NCI-H345 treated with DMSO at 0.1 percent for 48 hours (cell line): ENCODE data around the gene NR2F2.

Experiments used
- DNase-seq: peaks from one replicate; lab custom pipeline; 2025; ENCODE audit not compliant: unreplicated experiment; lab: John Stamatoyannopoulos, UW

NR2F2 gene

GRCh38 chr15:96341513-96342405 lies 11.3 kb downstream of the NR2F2 start:
- no peak for DNase-seq

DNA sequence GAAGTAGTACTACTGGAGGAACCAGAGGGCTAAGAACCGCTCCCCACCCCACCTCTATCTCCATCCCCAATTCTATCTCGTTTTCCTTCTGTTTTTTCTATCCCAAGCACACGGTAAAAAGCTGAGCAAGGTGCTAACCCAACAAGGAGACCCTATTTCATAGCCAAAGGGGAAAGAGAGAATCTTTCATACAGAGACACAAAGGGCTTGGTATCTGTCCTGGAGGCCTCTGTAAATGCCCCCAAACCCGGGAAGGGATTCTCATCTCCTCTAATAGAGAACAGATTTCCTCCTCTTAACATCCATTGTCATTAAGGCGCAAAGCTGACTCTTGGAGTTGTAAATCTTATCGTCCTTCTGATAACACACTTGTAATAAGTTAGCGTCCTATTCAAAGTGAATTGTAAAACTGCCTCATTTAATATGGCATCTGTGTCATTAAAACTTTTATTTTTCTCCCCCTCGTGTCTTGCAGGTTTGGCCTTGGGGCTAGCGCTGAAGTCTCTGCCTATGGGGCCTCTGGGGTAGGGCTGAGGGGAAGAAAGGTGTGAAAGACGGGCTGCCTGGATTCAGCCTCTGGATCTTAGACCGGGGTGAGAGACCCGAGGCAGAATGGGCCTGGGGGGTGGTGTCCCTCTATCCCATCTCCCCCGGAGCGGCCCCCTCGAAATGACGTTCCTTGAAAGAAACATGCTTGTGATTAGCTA lies 12.1 kb downstream of the NR2F2 start:
- DNase-seq = no peak

DNA sequence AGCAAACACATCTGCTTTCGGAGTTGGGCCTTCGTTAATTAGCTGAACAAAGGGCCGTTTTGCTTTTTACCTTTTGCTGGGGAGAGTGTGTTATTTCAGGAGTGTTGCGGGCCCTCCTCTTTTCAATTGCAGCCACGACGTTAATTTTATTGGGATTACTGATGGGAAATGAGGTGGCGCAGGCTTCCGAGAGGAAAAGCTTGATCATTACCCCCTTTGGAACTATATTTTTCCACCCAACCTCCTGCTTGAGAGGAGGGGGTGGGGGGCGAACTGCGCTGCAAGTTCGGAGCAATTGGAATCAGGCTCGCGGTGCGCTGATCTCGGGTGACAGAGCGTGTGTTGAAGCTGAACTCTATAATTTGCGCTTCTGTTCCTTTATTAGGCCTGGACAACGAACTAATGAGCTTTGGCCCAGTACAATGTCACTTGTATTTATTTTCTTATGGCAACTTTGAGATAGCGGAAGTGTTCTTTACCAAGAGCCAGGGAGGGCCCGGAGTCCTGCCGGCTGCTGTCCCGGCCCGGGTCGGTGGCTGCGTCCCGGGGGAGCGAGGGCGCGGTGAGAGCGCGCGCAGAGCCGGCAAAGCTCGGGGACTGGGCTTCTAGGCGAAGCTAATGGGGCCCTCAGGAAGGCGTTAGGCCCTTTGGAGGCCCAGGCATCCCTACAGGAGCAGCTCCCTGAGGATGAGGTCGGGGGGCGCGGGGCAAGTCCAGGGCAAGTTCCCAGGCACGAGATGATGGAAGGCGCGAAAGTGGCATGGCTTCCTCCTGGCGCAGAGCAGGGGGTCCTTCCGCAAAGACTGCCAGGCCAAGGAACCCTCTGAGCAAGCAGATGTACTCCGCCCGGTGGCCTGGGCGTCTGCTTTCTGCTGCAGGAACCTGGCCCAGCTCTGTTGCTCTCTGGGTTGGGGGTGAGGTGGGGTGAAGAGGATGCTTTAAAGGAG lies 12.9 kb downstream of the NR2F2 start:
- DNase-seq = no peak

GRCh38 chr15:96344060-96344705 lies 13.7 kb downstream of the NR2F2 start:
- no peak for DNase-seq

DNA sequence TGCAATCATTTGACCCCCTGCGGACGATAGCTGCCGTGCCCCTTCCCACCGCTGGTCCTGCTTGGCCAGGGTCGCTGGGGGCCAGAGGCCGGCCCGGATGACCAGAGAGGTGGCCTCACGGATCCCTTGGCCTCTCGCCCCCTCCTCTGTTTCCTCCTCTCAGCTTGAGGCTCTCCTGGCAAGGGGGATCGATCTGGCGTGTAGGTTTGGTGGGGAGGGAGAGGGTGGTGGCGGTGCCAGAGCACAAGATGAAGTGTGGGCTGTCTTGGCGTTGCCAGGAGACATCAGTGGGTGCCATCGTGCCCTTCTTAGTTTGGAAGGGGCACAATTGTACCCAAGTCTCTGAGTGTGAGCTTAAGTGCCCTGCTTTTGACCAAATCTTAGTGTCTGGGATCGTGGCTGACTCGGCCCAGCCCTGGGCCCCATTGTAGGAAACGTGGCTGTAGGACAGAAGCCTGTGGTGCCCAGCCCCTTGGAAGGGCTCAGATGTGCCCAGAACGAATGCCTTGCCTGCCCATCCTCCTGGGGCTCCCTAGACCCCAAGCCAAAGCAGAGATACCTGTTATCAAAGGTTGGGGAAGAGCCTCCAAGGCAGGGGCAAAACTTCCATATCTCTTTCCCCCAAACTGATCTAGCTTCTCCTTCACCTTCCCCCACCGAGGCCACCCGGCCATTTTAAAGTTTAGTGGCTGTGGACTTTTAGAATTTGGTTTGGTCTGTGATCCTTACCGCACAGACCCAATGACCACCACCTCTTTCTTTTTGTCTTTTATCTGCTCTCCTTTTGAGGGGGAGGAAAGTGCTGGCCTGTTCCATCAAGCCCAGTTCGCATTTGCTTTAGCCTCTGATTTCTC lies 14.4 kb downstream of the NR2F2 start:
- no peak for DNase-seq

DNA sequence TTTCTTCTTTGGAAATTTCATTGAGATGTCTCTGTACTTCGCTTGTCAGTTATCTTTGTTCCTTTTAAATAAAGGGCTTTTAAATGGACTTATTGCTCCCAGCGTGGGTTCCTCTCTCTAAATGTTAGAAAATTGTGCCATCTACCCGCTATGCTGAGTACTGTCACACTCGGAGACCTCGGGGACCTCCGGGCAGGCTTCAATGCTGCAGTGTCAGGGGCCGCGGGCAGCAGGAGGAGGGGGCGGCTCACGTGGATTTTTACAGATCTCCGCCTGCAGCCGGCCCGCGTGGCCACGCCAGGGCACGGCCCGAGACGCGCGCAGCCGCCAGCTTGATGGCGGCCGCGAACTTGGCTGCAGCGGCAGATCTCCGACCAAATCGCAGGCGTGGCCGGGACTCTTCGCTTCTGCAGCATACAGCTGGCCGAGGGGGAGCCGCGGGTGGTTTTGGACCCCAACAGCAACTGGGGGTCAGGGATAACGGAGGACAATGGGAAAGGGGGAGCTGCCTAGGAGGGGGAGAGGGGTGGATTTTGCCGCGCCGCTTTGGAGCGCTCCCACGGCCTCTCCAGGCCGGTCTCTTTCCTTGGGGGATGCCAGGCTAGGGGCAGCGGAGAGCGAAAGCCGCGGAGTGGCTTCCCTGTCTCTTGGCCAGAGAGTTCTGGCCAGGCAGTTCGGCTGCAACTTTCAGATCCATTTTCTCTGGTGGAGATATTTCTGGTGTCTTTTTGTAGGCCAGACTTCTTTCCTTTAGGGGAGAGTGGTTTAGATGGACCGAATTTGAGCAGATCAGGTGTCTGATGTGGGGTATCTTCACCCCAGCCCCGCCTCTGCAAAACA lies 15.3 kb downstream of the NR2F2 start:
- no peak for DNase-seq

DNA sequence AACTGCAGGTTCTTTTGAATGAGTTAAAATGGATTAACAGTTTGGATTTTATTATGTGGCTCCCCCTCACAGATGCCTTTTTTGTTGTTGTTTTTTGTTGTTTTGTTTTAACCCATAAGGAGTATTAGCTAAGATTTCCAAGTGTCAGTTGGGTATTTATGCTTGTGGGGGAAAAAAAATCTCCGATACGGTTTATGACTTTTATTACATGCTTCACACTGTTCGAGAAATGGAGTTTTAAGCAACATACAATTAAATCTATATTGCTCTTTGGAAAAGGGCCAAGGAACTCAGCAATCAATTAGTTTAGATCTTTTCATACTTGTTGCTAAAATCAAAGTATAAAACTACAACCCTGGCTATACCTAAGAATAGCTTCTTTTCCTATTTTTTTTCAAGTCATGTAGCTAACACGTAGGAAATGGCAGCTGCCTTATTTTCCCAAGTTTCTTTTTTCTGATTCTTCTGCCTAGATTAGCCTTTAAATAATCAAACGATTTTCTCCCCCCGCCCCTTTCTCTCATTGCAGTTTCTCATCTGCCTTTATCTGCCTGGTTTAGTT lies 16.0 kb downstream of the NR2F2 start:
- no peak for DNase-seq

DNA sequence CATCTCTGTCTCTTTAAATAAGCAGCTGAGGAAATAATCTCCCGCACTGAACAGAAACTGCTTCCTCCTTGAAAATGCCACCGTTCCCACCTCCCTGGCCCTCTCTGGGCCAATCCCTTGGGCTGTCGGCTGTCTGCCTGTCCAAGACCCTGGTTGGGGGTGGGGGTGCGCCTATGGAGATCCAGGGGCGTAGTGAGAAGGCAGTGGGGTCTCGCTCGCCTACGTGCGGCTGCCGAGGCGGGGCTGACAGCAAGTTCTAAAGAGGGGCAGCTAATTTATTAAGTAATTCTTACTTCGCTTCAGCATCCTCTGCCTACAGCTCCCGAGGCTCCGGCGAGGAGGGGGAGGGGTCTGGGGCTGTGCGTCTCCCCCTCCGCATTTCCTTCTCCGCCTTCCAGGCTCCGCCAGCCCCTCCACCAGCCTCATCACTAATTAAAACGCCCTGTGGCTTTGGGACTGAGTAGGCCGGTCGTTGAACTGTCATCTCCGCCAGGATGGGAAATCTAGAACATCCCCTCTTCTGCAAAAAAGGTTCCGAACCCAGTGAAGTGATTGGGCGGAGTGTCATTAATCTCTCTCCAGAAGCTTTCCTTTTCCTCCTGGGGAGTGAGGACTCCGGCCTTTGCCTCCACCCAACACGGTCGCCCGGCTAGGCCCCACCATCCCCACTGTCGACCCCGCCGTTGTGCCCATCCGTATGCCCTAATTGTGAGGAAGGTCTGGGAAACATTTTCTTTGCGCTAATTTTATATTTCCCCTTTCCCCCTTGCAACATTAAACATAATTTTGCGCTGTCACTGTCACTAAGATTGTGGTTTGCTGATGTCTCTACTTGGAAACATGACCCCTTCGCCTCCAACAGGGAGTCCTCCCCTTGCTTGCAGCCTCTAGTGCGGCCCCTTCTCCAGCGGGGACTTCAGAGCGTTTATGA lies 16.9 kb downstream of the NR2F2 start:
- DNase-seq = no peak

DNA sequence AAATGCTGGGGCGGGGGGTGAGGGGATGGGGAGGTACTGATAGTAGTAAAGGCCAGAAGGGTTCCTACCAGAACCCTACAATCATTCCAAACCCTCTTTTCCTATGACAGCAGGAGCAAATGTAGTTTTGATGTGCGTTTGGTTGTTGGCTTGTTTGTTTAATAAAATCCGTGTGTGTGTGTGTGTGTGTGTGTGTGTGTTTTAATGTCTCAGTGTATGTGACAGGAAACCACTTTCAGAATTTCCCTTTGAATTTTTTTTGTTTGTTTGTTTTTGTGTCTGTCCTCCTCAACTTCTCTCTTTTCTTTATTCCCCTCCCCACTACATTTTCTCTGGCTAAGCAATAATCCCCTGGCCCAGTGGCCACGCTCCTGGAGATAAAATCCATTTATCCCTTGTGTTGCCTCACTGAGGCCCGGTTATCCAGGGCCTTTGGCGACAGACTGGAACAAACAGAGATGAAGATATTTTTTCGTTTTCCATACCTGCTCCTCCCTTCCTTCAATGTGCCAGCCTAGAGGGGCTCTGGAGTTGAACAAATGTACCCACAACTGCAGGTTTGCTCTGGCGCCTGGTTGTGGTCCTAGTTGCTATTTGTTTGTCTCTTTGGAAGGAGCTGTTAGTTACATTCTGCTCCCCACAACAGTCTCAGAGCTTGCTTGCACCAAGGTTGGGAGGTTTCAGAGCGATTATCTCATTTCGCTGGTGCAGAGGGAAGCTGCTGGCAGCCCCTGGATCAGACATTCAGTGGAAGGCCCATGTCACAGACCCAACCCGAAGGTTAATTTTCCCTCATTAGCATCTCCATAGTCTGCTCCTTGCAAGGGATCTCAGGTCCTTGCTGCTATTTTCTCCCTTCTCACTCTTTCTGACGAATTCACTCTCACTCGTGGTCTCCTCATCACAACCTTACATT lies 17.9 kb downstream of the NR2F2 start:
- DNase-seq = no peak

- DNase-seq = no peak
Measured at GRCh38 chr15:96349034-96349856, 18.7 kb downstream of the NR2F2 start.

GRCh38 chr15:96349857-96350720 lies 19.6 kb downstream of the NR2F2 start:
- DNase-seq = no peak

GRCh38 chr15:96350934-96351724 lies 20.6 kb downstream of the NR2F2 start:
- DNase-seq = no peak

GRCh38 chr15:96351761-96352603 lies 21.5 kb downstream of the NR2F2 start:
- no peak for DNase-seq
